Activated naive CD8-positive, alpha-beta T cell treated with anti-CD3 and anti-CD28 coated beads, Interleukin-2, amount 50 U/mL, for 24 hours (primary cell): ENCODE measurements around the gene OR5B21.

Source experiments
- ATAC-seq: fragments of 150-1000 bp; cut with Tn5 transposase; one replicate; pipeline ENCODE4 v1.10.0; 2021
- DNase-seq: peaks from one replicate; pipeline ENCODE4 v3.0.0; 2021
- H3K27ac Mint-ChIP-seq: one replicate; pipeline ENCODE4 v1.8.0; 2021; ENCODE audit warnings: mild to moderate bottlenecking, mixed read lengths
- H3K27me3 Mint-ChIP-seq: one replicate; pipeline ENCODE4 v1.8.0; 2021; ENCODE audit warnings: mixed read lengths
- H3K36me3 Mint-ChIP-seq: one replicate; pipeline ENCODE4 v1.8.0; 2021; ENCODE audit warnings: low read depth, mixed read lengths
- H3K4me1 Mint-ChIP-seq: one replicate; pipeline ENCODE4 v1.8.0; 2021; ENCODE audit warnings: mixed read lengths
- H3K4me3 Mint-ChIP-seq: one replicate; pipeline ENCODE4 v1.8.0; 2021; ENCODE audit warnings: mild to moderate bottlenecking, moderate library complexity, mixed read lengths
- H3K9me3 Mint-ChIP-seq: one replicate; pipeline ENCODE4 v1.8.0; 2021; ENCODE audit warnings: mixed read lengths

OR5B21 gene

DNA sequence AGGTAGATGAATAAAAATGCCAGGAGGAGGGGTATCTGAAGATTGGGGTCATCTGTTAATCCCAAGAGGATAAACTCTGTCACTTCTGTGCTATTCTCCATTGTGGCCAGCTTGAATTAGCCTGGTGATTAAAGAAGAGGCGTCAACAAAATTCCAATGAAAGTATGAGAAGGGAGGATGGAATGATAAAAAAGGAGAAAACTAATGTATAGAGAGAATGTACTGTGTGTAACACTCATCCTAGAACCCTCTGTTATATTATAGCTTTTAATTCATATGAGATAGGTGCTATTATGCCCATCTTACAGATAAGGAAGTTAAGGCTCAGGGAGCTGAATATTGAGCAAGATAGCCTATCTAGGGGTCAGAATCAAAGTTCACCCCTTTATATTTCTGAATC is at the start of gene OR5B21:
TSS of gene OR5B21 (minus strand) at position 101 of the 400 bp plus-strand sequence. CDS start at position 101, 0 bp downstream.
- Mint-ChIP-seq H3K36me3 (peaks cover 17% of the 10 kb centered on the region), H3K27me3 (no peaks in the 10 kb centered on the region), H3K4me3 (no peak within 1 kb of the TSS), H3K4me1 (peaks cover 27% of the 10 kb centered on the region), H3K9me3 (no peaks in the 10 kb centered on the region), H3K27ac (peak within 1 kb of the TSS; percentile 52)
- no peak for ATAC-seq
- no peak for DNase-seq

DNA sequence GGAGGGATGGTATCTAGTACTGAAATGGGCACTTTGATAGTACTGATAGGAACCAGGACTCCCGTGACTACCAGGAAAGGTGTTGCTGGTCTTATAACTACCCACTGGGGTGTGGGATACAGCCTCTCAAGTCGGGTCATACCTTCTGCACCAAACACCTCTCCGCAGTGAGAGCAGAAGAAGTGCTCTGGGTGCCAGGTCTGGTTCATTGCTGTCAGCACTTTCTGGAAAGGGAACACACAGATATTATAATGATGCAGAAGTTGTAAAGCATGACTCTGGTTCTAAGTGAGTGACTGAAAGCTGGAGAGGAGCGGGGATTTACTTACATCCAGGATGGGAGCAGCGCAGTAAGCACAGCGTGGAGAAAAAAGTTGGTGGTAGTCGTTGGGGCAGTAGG is 41.7 kb upstream of the OR5B21 start:
- Mint-ChIP-seq H3K27me3 (no peaks in the 10 kb centered on the region), H3K4me3 (no peak overlapping the region), H3K9me3 (no peaks in the 10 kb centered on the region)

DNA sequence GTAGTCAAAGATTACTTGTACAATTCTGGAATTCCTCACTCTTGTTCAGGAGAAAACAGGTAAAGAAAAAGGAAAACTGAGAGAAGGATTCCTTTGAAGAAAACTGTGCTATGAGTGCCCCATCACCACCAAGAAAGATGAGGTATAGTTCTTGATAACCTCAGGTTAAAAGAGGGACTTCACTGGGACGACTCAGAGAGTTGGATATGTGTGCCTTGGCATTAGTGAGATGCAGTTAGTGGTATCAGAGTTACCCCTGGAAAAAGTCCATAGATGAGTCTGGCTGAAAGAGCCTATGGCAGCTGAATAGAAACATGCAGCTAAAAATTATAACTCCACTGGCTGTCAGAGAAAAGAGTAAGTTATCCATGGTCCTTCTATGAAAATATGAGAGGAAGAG is 38.9 kb upstream of the OR5B21 start:
- peaks cover 19% of the 10 kb centered on the region for H3K4me1 Mint-ChIP-seq
- no peak overlapping the region for H3K27ac Mint-ChIP-seq
- H3K4me3 Mint-ChIP-seq: no peak overlapping the region
- no peaks in the 10 kb centered on the region for H3K27me3 Mint-ChIP-seq
- ATAC-seq (no peak), DNase-seq (no peak)
- peaks cover 3% of the 10 kb centered on the region for H3K9me3 Mint-ChIP-seq
- H3K36me3 Mint-ChIP-seq: peaks cover 85% of the 10 kb centered on the region

More for the DNA sequence above, 41.7 kb upstream of the OR5B21 start:
- Mint-ChIP-seq H3K36me3 (peaks cover 91% of the 10 kb centered on the region), H3K27ac (no peak overlapping the region), H3K4me1 (peaks cover 10% of the 10 kb centered on the region)
- DNase-seq (no peak), ATAC-seq (no peak)

DNA sequence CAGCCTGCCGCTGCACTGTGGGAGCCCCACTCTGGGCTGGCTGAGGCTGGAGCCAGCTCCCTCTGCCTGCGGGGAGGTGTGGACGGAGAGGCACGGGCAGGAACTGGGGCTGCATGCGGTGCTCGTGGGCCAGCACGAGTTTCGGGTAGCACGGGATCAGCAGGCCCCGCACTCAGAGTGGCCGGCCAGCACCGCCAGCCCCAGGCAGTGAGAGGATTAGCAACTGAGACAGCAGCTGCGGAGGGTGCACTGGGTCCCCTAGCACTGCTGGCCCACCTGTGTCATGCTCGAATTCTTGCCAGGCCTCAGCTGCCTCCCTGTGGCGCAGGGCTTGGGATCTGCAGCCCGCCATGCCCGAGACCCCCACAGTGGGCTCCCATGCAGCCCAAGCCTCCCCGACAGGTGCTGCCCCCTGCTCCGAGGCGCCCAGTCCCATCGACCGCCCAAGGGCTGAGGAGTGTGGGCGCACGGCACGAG is 24.0 kb upstream of the OR5B21 start:
- peaks cover 49% of the 10 kb centered on the region for H3K4me1 Mint-ChIP-seq

DNA sequence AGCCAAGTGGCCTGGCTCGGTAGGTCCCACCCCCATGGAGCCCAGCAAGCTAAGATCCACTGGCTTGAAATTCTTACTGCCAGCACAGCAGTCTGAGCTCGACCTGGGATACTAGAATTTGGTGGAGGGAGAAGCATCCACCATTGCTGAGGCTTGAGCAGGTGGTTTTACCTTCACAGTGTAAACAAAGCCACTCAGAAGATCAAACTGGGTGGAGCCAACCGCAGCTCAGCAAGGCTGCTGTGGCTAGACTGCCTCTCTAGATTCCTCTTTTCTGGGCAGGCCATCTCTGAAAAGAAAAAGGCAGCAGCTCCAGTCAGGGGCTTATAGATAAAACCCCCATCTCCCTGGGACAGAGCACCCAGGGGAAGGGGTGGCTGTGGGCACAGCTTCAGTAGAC is 22.3 kb upstream of the OR5B21 start:
- ATAC-seq (no peak), DNase-seq (no peak)
- H3K27me3 Mint-ChIP-seq: no peaks in the 10 kb centered on the region
- H3K4me3 Mint-ChIP-seq: no peak overlapping the region
- peaks cover 81% of the 10 kb centered on the region for H3K36me3 Mint-ChIP-seq
- H3K4me1 Mint-ChIP-seq: peaks cover 55% of the 10 kb centered on the region
- H3K27ac Mint-ChIP-seq: no peak overlapping the region
- peaks cover 3% of the 10 kb centered on the region for H3K9me3 Mint-ChIP-seq

More for the DNA sequence above, 24.0 kb upstream of the OR5B21 start:
- Mint-ChIP-seq H3K4me3 (no peak overlapping the region), H3K9me3 (peaks cover 8% of the 10 kb centered on the region), H3K27me3 (no peaks in the 10 kb centered on the region), H3K27ac (no peak overlapping the region), H3K36me3 (peaks cover 86% of the 10 kb centered on the region)
- ATAC-seq (no peak), DNase-seq (no peak)

DNA sequence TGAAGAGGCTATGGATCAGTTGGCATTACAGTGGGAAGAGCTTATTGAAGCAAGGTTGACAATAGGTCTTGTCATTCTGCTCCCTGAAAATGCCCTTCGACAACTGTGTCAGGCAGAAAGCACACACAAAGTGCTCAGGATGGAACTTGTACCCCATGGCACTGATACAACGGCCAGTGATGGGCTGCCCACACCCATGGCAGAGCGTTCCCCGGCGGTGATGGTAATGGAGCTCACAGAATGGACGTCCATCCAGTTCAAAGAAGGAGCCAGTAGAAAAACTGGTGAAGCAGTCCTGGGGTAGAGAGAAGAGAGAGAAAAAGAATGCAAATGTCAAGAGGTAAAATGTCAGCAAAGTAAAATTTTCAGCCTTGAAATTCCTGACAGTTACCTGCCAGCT is 19.5 kb upstream of the OR5B21 start:
- peak overlapping the region; percentile 92 for H3K27ac Mint-ChIP-seq

DNA sequence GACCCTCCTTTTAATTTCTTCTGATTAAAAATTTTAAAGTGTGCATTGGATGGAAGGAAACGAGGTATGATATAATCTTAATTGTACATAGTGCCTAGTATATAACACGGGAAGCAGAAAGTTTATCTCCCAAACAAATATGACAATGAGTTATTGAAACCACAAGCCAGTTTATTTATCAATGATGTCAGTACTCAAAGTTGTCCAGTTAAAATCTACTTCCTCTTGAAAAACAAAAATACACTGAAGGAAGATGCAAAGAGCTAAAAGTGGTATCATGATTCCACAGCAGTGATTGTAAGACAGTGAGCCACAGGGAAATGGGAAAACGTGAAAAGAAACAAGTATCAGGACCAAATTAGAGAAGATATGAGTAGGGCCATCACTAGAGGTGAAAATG is 18.8 kb upstream of the OR5B21 start:
- Mint-ChIP-seq H3K4me3 (no peak overlapping the region), H3K9me3 (no peaks in the 10 kb centered on the region), H3K4me1 (peaks cover 73% of the 10 kb centered on the region), H3K27me3 (no peaks in the 10 kb centered on the region), H3K27ac (peak overlapping the region; percentile 92), H3K36me3 (peaks cover 59% of the 10 kb centered on the region)
- ATAC-seq (no peak), DNase-seq (no peak)

More for the DNA sequence above, 19.5 kb upstream of the OR5B21 start:
- H3K27me3 Mint-ChIP-seq: no peaks in the 10 kb centered on the region
- no peak overlapping the region for H3K4me3 Mint-ChIP-seq
- H3K36me3 Mint-ChIP-seq: peaks cover 58% of the 10 kb centered on the region
- H3K9me3 Mint-ChIP-seq: no peaks in the 10 kb centered on the region
- peaks cover 66% of the 10 kb centered on the region for H3K4me1 Mint-ChIP-seq
- DNase-seq (no peak), ATAC-seq (no peak)

DNA sequence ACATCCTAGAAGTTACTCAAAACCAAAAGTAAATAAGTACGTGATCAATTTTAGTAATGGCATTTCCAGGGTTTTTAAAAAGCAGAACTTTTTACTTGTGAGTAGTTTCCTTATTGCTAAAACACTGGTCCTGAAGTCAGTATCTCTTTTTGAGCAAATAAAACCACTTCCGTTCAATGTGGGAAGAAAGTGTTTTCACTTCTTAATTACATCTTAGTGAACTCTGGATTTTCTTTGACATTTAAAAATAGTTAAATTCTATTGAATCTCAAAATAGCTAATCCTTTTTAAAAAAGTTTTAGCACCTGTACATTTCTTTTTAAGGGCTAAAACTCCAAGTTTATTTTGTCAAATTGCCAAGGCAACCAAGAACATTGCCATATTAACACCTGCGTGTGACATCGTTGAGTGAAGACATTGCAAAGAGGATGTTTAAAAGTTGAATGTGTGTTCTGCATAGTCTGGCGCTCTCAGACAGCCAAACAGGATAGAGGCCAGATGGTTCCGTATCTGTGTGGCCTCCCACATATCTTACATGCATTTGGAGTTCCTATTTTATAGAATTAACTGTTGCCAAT is 17.2 kb upstream of the OR5B21 start:
- Mint-ChIP-seq H3K9me3 (no peaks in the 10 kb centered on the region), H3K27ac (peak overlapping the region; percentile 92), H3K4me1 (peaks cover 66% of the 10 kb centered on the region), H3K36me3 (peaks cover 49% of the 10 kb centered on the region), H3K27me3 (no peaks in the 10 kb centered on the region), H3K4me3 (peak overlapping the region; percentile 72)
- DNase-seq (no peak), ATAC-seq (peak; percentile 81)

DNA sequence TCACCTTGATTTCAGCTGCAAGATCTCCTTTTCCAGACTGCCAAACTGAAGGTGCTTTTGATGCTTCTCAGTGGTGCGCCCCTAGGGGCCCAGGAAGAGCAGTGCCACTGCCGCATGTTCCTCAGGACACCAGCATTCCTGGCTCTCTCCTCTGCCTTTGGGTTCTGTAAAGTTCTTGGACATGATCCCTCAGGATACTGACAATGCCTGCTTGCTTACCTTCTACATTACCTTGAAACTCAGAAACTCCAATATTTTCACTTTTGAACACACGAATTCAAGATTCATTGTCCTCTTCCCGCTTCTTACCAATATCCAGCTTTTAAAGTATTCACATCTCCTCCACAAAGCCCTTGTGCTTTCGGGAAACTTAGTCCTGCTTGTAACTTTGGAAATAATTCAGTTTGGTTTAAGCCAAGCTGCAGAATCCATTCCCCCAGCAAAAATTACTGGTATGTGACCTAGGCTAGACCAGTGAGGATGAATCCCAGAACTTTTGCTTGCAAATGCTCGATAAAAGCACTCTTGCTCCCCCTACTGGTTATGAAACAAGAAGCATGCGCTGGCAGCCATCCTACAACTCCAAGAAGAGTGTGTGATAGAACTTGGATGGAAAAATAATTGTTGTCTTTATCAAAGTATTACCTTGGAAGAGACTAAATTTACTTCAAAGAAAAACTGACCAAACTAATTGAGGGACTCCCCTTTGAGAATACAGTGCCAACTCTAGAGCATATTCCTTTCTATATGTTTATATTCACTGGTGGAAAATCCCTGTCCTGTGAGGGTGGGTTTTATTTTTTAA is 16.5 kb upstream of the OR5B21 start:
- ATAC-seq: peak; percentile 68
- peaks cover 42% of the 10 kb centered on the region for H3K36me3 Mint-ChIP-seq
- no peaks in the 10 kb centered on the region for H3K27me3 Mint-ChIP-seq
- peak overlapping the region; percentile 72 for H3K4me3 Mint-ChIP-seq
- DNase-seq: peak; percentile 45
- H3K9me3 Mint-ChIP-seq: no peaks in the 10 kb centered on the region
- H3K4me1 Mint-ChIP-seq: peaks cover 63% of the 10 kb centered on the region
- peak overlapping the region; percentile 92 for H3K27ac Mint-ChIP-seq

DNA sequence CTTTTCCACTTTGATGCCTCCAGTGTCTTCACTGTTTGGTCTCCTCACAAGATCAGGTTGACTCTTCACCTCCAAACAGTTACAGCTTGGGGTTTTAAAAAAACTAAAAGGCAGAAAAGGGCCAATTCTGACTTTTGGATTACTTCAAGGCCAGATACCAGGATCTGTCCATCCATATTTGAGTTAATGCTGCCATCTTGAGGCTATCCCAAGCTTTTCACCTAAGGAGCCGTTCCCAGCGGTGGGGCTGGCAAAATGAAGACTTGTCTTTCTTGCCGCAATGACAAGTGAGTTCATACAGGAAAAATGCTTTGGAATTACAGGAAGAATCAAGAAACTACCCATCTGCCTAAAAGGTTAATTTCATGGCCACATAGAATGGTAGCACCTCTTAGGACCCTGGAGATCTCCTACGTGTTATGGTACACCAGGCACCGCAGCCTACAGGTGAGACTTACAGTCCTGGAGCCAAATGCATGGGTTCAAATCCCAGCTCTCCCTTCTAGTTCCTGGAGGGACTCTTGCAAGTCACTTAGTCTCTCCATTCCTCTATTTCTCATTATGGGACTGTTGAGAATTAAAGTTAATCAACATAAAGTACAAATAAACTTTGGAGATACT is 6.0 kb upstream of the OR5B21 start:
- Mint-ChIP-seq H3K4me3 (no peak overlapping the region), H3K4me1 (no peaks in the 10 kb centered on the region), H3K27ac (no peak overlapping the region), H3K36me3 (no peaks in the 10 kb centered on the region), H3K27me3 (no peaks in the 10 kb centered on the region), H3K9me3 (no peaks in the 10 kb centered on the region)
- DNase-seq: no peak
- peak; percentile 71 for ATAC-seq

DNA sequence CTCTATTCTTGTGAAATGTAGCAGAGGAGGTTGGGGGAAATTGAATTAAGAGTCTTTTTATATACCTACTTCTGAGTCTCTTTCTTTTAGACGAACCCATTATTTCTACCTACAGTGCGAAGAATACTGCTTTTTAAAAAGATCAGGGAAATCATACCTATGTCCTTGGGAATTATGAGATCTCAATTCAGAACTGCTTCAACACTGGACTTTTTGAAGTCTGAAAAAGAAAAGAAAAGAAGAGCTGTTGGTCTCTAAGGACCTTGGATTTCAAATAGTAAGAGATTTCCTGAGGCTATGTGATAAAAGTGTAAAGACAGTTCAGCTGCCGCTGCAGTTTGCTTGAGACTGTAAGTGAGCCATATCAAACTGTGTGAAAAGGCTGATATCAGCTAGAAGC is 3.7 kb upstream of the OR5B21 start:
- H3K36me3 Mint-ChIP-seq: peaks cover 10% of the 10 kb centered on the region
- no peak for DNase-seq
- peaks cover 11% of the 10 kb centered on the region for H3K4me1 Mint-ChIP-seq
- ATAC-seq: no peak
- H3K27ac Mint-ChIP-seq: no peak overlapping the region
- no peaks in the 10 kb centered on the region for H3K27me3 Mint-ChIP-seq
- no peaks in the 10 kb centered on the region for H3K9me3 Mint-ChIP-seq
- H3K4me3 Mint-ChIP-seq: no peak overlapping the region

DNA sequence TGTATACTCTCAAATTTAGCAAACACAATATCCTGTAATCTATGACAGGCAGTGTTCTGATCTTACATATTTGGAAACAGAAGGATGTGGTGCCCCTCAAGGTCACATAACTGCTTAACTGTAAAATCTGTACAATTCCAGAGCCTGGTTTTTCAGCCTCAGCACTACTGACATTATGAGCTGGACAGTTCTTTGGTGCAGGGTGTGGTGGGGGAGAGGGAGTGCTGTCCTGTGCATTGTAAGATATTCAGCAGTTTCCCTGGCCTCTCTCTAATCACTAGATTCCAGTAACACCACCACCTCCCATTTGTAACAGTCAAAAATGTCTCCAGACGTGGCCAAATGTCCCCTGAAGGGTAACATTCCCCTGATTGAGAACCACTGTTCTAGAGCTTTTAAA is 1.8 kb upstream of the OR5B21 start:
- no peak for ATAC-seq
- DNase-seq: no peak
- H3K4me1 Mint-ChIP-seq: peaks cover 25% of the 10 kb centered on the region
- no peak overlapping the region for H3K27ac Mint-ChIP-seq
- no peaks in the 10 kb centered on the region for H3K9me3 Mint-ChIP-seq
- peaks cover 12% of the 10 kb centered on the region for H3K36me3 Mint-ChIP-seq
- no peaks in the 10 kb centered on the region for H3K27me3 Mint-ChIP-seq
- H3K4me3 Mint-ChIP-seq: no peak overlapping the region

DNA sequence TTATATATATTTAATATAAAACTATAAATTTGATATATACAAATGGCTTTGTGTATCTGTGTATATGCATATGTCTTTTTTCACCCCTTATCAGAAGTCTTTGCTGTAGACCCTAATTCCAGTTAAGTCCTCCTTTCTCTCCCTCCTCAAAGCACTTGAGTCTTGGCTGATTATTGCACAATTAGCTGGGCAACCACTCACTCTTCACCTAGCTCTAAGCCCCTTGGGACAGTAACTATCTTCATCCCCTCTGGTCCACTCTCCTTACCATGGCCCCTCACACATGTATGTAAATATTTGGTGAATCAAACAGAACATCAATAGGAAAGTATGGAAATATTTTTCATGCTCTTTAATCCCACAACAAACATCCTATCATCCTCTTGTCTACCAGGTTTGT is 909 bp upstream of the OR5B21 start:
- Mint-ChIP-seq H3K9me3 (no peaks in the 10 kb centered on the region), H3K36me3 (peaks cover 17% of the 10 kb centered on the region), H3K27ac (no peak overlapping the region), H3K4me3 (no peak overlapping the region), H3K27me3 (no peaks in the 10 kb centered on the region), H3K4me1 (peaks cover 27% of the 10 kb centered on the region)
- no peak for DNase-seq
- ATAC-seq: no peak

DNA sequence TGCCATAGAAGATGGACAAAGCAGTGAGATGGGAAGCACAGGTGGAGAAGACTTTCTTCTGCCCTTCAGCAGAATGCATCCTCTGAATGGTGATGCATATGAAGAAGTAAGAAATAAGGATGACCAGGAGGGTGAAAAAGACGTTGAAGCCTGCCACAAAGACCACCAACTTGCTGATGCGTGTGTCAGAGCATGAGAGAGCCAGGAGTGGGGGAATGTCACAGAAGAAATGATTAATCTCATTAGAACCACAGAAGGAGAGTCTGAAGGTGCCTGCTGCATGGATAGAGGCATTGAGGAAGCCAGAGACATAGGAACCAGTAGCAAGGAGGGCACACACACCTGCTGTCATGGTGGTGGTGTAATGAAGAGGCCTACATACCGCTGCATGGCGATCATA is 550 bp downstream of the OR5B21 start:
- Mint-ChIP-seq H3K27ac (peak overlapping the region; percentile 52), H3K4me3 (no peak overlapping the region), H3K9me3 (no peaks in the 10 kb centered on the region), H3K27me3 (no peaks in the 10 kb centered on the region), H3K4me1 (peaks cover 27% of the 10 kb centered on the region), H3K36me3 (peaks cover 19% of the 10 kb centered on the region)
- ATAC-seq: peak; percentile 35
- DNase-seq: no peak

DNA sequence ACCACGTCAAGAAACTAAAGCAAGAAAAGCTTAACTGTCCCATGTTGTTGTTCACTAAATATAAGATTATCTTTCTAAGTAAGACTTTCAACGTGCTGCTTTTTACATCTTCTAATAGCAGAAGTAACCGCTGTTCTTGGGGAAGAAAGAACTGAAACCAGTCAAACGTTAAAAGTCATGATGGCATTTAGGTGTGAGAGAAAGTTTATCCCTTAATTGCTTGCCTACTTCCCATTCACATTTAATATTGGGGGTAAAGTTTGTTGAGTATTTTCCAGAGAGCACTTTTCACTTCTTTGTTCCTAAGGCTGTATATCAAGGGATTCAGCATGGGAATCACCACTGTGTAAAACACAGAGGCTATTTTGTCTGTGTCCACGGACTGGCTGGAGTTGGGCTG is 970 bp downstream of the OR5B21 start:
- H3K4me3 Mint-ChIP-seq: no peak overlapping the region
- no peak for DNase-seq
- H3K27ac Mint-ChIP-seq: peak overlapping the region; percentile 52
- H3K36me3 Mint-ChIP-seq: peaks cover 19% of the 10 kb centered on the region
- ATAC-seq: no peak
- H3K27me3 Mint-ChIP-seq: no peaks in the 10 kb centered on the region
- H3K9me3 Mint-ChIP-seq: no peaks in the 10 kb centered on the region
- H3K4me1 Mint-ChIP-seq: peaks cover 27% of the 10 kb centered on the region
